ENCODE data around the gene XCL2. TPM values are rescaled to one million over a fixed set of nuclear protein-coding genes. Genes with fewer than 3 reads are reported as not detected.
"Not testable (repeated sequence)": the region's sequence is repeated elsewhere in the genome, so short reads cannot be mapped to it uniquely, and the experiment has no call there.

XCL2 gene
- total RNA-seq (10 to 100 TPM in 1 of 5 donors, not detected in 4; 25.4 TPM), polyA plus RNA-seq (under 1 TPM in 1 of 3 donors, not detected in 2; 0.35 TPM)
- long read RNA-seq, donor 1 = 0 reads
- long read RNA-seq, donor 2 = 0 reads
- long read RNA-seq, donor 3 = 0 reads
- long read RNA-seq, donor 4 = 0 reads
- long read RNA-seq, donor 5 = 0 reads
- long read RNA-seq, donor 6 = 0 reads
- long read RNA-seq, donor 7 = 0 reads
- long read RNA-seq, donor 8 = 0 reads
- long read RNA-seq, donor 9 = 0 reads
- long read RNA-seq, donor 10 = 0 reads

DNA sequence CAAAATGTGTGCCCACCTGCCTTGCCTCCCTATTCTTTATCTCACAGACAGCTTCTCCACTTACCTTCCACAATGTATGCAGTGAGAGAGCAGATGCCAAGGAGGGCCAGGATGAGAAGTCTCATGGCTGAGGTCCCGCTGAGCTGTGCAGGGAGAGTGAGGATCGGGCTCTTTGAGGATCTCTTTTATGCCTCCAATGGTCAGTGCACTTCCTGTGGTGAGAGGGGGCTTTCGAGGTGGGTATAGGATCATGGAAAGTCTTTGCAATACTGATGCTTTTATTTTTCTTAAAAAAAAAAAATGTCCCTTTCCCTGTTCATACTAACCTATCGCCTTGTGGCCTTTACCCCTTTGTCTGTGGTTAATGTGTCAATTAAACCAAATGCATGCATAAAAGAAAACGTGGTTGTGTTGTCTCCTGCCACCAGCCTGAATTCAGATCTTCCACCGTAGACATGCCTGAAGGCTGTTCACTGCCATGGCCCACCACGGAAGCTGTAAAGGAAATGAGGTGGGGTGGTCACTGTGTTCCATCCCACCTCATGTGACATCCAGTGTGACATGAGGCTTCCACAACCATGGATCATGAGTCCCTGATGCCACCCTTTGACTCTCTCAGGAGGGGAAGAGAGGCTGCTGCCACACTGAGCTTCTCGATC is at the start of gene XCL2:
XCL2 (minus strand) TSS at position 158 of the 659 bp plus-strand sequence; CDS start at position 125, 33 bp downstream.
- H3K27me3 ChIP-seq; H3K9me3 ChIP-seq; intact Hi-C loops (cut with DNase I; ENCODE audit: low total_unique reads); H3K36me3 ChIP-seq; H3K4me1 ChIP-seq; DNase-seq; H3K27ac ChIP-seq; H3K4me3 ChIP-seq: not testable (repeated sequence)
- WGBS, 5 donors = 77 to 87% (median 83%) methylated on average over 4 to 5 of the region's 8 CpGs

DNA sequence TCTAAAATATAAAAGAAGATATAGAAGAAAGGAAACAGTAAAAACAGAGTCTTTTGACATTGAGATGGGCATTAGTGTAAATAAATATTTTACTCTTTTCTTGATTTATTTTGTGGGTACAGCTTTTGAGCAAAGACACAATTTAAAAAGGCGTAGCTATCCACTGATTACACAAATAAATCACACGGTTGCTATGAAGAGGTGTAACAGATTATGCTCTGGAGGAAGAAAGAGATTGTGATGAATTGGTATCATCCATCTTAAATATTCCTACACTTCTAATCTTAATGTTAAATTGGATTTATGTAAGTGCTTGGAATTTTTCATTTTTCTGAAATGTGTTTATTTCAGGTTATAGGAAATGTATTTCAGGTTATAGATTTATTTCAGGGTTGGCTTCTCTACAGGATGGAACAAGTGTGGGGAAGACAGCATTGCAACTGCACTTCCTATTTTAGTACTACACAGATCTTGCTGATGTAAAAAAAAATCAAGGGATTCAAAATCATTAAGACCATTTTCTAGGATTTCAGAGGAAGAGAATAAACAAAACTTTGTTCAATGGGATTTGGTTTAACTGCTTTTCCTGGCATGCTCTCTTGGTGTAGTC is 47.9 kb upstream of the XCL2 start:
- WGBS, 5 donors = 52 to 63% (median 54%) methylated on average over 2 of the region's 2 CpGs
- H3K4me1 ChIP-seq = no peaks in the 10 kb centered on the region
- H3K9me3 ChIP-seq = peaks cover 0 to 5% (median 0%) of the 10 kb centered on the region in 4 donors
- no peak overlapping the region for H3K4me3 ChIP-seq
- H3K27me3 ChIP-seq = no peaks in the 10 kb centered on the region
- no peak for TF ChIP-seq POLR2AphosphoS5 (IDR thresholded peaks at IDR 0.05)
- no peak for TF ChIP-seq POLR2A (IDR thresholded peaks at IDR 0.05)
- TF ChIP-seq CTCF (IDR thresholded peaks at IDR 0.05) = no peak
- no peak for TF ChIP-seq EP300 (IDR thresholded peaks at IDR 0.05)
- intact Hi-C loops (cut with DNase I; ENCODE audit: low total_unique reads) = no loop called here
- H3K27ac ChIP-seq = no peak overlapping the region
- no peak for DNase-seq
- no peaks in the 10 kb centered on the region for H3K36me3 ChIP-seq

DNA sequence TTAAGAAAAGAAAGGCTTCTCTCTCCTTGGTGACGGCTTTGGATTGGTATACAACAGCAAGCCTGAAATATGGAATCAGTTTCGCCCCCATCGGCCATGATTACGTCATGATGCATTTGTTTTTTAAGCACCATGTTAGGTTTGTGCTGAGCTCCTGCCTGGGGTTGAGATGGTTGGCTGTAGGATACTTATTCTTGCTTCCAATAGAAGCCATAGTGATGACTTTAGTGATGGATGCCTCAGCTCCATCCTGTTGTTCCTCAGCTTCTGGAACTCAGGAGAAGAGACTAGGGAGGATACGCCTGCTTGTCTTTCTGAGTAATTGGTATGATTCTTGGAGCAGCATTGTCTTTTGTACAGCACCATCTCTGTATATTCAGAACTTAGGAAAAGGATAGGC is 47.3 kb upstream of the XCL2 start:
- peaks cover 0 to 3% (median 0%) of the 10 kb centered on the region in 4 donors for H3K9me3 ChIP-seq
- no peaks in the 10 kb centered on the region for H3K4me1 ChIP-seq
- intact Hi-C loops (cut with DNase I; ENCODE audit: low total_unique reads) = no loop called here
- H3K4me3 ChIP-seq = no peak overlapping the region
- TF ChIP-seq POLR2A (IDR thresholded peaks at IDR 0.05) (no peak), EP300 (IDR thresholded peaks at IDR 0.05) (no peak), POLR2AphosphoS5 (IDR thresholded peaks at IDR 0.05) (no peak), CTCF (IDR thresholded peaks at IDR 0.05) (no peak)
- no peaks in the 10 kb centered on the region for H3K36me3 ChIP-seq
- no peak for DNase-seq
- no peak overlapping the region for H3K27ac ChIP-seq
- WGBS, 5 donors = 91 to 97% (median 95%) methylated on average over 5 of the region's 5 CpGs
- no peaks in the 10 kb centered on the region for H3K27me3 ChIP-seq

DNA sequence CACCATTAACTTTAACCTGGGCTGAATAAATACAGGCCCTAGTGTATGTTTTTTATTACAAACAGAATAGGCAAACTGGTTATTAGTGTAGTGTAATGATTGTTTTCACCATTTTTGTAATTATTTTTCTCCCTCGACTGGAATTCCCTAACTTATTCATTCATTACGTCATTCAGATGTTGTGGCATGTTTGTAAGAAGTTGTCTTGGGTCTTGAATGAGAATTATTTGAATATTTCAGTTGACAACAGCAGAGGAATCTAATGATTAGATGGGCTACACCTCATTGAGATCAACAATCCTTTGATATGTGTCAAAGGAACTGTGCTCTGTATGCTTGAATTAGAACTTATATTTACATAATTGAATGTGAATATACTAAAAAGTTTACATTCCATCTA is 45.4 kb upstream of the XCL2 start:
- H3K4me1 ChIP-seq = no peaks in the 10 kb centered on the region
- no peak overlapping the region for H3K4me3 ChIP-seq
- TF ChIP-seq EP300 (IDR thresholded peaks at IDR 0.05) (no peak), POLR2A (IDR thresholded peaks at IDR 0.05) (no peak), POLR2AphosphoS5 (IDR thresholded peaks at IDR 0.05) (no peak), CTCF (IDR thresholded peaks at IDR 0.05) (no peak)
- H3K36me3 ChIP-seq = no peaks in the 10 kb centered on the region
- DNase-seq = no peak
- WGBS, 5 donors = 77 to 88% (median 84%) methylated on average over 2 of the region's 2 CpGs
- no peaks in the 10 kb centered on the region for H3K9me3 ChIP-seq
- H3K27ac ChIP-seq = no peak overlapping the region
- intact Hi-C loops (cut with DNase I; ENCODE audit: low total_unique reads) = no loop called here
- no peaks in the 10 kb centered on the region for H3K27me3 ChIP-seq

Data from stomach (tissue), 19 donors.